Stimulated activated CD8-positive, alpha-beta memory T cell treated with anti-CD3 and anti-CD28 coated beads, Interleukin-2, amount 100 ng/mL, for 1 hour (primary cell): ENCODE measurements around the gene CCDC90B.
"Not testable (repeated sequence)": the region's sequence is repeated elsewhere in the genome, so short reads cannot be mapped to it uniquely, and the experiment has no call there.

Experiments used
- DNase-seq, 2 donors: peaks; one replicate each; pipeline ENCODE4 v3.0.0-alpha.2; 2020; ENCODE audit warnings: low read depth in 2 of 2

Gene CCDC90B, protein sequence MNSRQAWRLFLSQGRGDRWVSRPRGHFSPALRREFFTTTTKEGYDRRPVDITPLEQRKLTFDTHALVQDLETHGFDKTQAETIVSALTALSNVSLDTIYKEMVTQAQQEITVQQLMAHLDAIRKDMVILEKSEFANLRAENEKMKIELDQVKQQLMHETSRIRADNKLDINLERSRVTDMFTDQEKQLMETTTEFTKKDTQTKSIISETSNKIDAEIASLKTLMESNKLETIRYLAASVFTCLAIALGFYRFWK

DNA sequence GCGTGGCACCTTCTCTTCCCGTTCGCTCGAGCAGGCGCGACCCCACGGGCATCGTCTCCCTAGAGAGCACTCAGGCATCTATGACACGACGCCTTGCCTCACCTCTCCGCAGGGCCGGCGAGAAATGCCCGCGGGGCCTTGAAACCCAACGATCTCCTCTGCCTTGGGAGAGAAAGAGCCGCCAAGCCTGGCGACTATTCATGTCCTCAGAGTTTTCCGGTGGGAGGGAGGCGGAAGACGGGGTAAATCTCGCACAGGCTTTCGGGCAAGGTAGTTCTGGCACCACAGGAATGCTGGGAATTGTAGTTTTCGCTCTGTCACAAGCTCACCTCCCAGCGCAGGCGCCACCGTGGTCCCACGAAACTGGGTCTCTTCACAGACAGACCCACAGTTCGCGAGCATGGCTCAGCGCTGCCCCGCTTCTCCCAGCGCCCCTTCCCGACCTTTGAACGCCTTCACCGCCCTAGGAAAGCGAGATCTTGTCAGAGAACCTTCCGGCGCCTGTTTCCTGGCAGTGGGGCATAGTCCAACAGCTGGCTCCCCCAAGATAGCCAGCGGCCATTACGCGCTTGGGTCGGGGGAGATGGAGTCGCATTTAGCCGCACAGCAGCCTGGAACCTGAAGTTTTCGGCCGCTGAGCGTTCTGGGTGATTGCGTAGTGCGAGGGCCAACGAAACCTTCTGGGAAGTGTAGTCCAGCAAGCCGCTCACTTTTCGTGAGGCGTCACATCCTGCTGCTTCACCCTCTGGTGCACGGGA lies at the start of gene CCDC90B:
Gene CCDC90B (minus strand): TSS at position 597 of the 758 bp plus-strand sequence. CDS start 395 bp downstream, at position 202.
- peak; percentile 75 to 82 for DNase-seq

DNA sequence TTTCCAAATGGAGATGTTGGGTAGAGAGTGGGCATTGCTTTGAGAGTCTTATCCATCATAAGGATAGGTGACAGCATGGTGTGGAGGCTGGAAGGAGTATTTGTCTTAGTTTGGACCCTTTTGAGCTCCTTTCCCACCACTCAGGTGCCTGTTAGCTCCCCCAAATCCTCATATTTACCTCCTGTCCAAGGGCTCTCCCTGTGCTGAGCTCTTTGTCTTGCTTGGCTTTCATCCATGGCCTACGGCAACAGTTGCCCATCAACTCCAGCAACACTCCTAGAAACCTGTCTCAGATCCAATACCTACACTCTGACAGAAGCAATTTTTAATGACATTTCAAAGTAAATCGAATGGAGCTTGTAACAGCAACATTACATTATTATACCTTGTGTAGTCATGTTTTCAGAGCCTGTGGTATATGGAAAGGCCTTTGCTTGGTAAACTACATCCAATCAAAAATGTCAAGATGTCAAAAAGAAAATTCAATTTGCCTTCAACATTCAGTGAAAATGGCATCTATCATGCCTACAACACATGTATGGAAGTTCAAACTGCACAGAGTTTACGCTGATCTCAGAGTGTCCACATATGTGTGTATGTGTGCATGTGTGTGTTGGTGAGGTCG lies 49.4 kb upstream of the CCDC90B start:
- no peak for DNase-seq

DNA sequence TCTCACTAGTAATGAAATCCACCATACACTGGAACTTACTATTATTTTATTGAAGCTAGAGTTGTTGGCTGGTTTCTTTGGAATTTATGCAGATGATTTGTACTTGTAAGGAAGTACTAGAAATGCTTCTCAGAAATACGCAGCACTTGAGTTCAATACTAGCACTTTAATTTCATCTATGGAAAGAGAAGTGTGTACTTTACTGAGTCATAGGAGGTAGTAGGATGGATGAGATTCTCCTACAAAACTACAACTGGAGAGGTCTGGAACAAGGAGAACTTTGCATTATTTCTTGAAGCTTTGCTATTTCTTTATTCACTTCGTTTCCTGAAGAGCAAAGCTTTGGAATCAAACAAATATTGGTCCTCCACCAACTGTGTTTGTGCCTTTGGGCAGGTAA lies 44.1 kb upstream of the CCDC90B start:
- no peak for DNase-seq

DNA sequence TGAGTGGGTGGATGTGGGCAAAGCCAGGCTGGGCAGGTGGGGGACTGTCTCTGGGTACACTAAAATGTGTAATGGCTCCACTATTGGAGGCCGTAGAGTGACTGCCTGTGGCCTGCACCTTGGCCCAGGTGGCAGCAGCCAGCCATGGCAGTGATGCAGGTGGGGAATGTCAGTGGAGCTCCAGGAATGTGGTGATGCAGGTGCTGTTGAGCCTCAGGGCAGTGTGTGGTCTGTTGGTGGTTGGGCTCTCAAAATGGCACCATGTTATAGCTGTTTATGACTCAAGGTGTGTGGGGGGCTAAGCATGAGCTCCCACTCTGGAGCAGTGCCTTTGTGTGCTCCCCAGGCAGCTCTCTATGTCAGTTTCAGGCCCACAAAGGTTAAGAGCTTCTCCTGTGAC lies 40.2 kb upstream of the CCDC90B start:
- DNase-seq = no peak

DNA sequence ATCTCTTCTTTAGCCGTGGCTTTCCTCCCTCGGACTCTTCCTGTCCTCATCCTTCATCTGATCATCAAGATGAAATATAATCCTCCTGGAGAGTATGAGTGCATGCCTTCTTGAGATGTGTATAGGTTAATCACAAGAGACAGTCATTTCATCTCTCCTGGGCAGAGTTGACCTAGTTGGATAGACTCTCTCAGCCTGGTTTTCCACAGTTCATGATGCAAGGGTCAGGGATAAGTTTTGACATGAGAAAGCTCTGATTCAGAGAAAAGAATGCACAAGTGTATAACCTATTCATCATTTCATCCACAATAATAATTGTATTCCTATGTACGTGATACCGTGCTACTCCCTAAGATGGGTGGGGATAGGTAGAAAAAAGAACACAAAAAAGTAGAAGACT lies 33.2 kb upstream of the CCDC90B start:
- DNase-seq = no peak

DNA sequence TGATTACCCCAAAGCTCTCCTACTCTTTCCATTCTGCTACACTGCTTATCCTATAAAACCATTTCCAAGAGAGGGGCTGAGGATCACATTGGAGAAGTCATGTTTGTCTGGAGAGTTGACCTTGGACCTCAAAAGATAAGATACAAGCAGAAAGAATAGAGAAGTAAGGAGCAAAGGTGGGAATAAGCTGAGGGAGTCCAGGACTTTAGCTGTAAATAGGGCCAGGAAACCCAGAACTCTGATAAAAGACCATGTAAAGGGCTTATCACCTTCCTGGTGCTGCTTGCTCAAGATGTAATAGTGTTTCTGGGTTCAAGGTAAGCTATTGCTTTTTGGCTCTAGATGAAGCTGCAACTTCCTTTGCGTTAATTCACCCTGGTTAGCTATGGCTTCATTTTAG lies 32.8 kb upstream of the CCDC90B start:
- DNase-seq = no peak

DNA sequence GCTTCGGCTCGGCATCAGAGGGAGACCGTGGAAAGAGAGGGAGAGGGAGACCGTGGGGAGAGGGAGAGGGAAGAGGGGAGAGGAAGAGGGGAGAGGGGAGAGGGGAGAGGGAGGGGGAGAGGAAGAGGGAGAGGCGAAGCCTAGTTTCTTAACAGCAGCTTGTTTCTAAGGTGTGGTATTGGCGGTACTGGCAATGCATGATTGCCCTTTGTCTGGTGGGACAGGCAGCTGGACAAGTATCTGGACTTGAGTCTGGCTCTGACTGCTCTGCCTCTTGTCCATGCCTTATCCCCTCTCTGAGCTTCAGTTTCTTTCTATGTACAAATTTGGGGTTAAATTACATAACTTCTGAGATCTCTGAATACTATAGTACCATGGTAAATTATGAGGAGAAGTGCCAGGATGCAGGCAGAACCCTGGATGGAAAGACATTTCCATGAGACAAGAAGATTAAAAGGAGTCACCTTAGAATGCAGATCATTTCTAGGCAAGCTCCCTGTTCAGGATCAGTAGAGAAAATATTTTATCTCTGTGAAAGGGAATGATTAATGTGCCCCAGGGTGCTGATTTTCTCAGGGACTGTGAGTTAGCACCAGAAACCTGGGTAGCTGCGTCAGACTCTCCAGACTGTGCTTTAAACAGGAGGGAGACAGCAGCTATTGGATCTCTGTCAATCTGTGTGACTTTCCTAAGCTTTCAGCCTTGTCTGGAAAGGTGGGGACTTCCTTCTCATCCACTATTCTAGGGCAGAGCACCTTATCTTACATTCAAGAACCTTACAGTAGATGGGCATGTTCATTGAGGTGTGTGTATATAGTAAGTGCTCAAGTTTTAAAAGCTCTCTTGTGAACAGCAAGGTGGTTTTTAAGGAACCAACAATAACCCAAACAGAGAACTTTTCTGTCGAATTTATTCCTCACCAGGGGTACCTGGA lies 31.9 kb upstream of the CCDC90B start:
- DNase-seq = no peak

DNA sequence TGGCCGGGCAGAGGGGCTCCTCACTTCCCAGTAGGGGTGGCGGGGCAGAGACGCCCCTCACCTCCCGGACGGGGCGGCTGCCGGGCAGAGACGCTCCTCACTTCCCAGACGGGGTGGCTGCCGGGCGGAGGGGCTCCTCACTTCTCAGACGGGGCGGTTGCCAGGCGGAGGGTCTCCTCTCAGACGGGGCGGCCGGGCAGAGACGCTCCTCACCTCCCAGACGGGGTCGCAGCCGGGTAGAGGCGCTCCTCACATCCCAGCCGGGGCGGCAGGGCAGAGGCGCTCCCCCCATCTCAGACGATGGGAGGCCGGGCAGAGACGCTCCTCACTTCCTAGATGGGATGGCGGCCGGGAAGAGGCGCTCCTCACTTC lies 30.7 kb upstream of the CCDC90B start:
- not testable (repeated sequence) for DNase-seq

DNA sequence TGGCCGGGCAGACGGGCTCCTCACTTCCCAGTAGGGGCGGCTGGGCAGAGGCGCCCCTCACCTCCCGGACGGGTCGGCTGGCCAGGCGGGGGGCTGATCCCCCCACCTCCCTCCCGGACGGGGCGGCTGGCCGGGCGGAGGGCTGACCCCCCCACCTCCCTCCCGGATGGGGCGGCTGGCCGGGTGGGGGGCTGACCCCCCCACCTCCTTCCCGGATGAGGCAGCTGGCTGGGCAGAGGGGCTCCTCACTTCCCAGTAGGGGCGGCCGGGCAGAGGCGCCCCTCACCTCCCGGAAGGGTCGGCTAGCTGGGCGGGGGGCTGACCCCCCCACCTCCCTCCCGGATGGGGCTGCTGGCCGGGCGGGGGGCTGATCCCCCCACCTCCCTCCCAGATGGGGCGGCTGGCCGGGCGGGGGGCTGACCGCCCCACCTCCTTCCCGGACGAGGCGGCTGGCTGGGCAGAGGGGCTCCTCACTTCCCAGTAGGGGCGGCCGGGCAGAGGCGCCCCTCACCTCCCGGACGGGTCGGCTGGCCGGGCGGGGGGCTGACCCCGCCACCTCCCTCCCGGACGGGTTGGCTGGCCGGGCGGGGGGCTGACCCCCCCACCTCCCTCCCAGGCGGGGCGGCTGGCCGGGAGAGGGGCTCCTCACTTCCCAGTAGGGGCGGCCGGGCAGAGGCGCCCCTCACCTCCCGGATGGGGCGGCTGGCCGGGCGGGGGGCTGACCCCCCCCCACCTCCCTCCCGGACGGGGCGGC lies 30.2 kb upstream of the CCDC90B start:
- not testable (repeated sequence) for DNase-seq

DNA sequence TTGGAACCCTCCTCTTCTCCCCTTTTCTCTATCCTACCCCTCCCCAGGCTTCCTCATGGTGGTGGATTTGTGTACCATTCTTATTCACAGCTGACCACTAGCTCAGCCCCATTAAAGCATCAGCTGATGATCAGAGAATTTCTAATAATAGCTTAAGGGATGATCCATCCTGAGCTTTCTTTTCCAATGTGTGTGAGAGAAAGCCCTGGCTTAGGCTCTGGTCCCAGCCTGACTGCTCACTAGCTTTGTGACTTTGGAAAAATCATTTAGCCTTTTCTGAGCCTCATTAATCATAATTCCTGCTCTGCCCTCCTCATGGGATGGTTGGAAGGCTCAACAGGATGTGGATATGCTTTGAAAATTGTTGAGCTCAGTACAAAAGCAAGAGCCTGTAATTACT lies 26.3 kb upstream of the CCDC90B start:
- no peak for DNase-seq

DNA sequence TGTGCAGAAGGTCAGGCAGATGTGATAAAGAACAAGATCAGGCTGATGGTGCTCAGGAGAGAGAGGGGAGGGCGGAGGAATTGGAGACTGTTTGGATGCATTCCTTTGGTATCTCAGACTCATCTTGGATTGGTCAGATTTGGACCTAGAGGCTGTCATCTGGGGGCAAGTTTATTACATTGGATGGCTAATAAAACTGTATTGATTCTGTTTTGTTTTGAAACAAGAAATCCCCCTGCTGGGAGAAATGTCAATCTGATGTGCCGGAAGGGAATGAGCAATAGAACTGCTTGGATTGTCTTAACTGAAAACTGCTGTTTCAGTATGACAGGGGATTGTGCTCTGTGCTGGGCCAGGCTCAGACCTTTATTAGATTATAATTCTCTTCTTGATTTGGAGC lies 25.5 kb upstream of the CCDC90B start:
- DNase-seq = no peak

DNA sequence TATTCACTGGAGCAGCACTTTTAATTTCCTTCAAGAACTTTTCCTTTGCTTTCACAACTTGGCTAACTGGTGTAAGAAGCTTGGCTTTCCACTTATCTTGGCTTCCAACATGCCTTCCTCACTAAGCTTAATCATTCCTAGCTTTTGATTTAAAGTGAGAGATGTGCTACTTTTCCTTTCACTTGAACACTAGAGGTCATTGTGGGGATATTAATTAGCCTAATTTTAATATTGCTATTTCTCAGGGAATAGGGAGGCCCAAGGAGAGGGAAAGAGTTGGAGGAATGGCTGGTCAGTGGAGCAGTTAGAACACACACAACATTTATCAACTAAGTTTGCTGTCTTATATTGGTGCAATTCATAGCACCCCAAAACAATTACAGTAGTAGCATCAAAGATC lies 24.6 kb upstream of the CCDC90B start:
- no peak for DNase-seq

DNA sequence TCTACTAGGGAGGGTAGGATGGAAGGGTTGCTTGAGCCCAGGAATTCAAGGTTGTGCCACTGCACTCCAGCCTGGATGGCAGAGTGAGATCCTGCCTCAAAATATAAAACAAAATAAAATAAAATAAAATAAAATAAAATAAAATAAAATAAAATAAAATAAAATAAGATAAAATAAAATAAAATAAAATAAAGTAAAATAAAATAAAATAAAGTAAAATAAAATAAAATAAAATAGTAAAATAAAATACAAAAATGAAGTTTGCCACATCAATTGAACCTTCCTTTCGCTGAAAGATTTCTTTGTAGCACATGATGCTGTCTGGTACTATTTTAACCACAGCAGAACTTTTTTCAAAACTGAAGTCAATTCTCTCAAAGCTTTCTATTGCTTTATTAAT lies 22.4 kb upstream of the CCDC90B start:
- not testable (repeated sequence) for DNase-seq

DNA sequence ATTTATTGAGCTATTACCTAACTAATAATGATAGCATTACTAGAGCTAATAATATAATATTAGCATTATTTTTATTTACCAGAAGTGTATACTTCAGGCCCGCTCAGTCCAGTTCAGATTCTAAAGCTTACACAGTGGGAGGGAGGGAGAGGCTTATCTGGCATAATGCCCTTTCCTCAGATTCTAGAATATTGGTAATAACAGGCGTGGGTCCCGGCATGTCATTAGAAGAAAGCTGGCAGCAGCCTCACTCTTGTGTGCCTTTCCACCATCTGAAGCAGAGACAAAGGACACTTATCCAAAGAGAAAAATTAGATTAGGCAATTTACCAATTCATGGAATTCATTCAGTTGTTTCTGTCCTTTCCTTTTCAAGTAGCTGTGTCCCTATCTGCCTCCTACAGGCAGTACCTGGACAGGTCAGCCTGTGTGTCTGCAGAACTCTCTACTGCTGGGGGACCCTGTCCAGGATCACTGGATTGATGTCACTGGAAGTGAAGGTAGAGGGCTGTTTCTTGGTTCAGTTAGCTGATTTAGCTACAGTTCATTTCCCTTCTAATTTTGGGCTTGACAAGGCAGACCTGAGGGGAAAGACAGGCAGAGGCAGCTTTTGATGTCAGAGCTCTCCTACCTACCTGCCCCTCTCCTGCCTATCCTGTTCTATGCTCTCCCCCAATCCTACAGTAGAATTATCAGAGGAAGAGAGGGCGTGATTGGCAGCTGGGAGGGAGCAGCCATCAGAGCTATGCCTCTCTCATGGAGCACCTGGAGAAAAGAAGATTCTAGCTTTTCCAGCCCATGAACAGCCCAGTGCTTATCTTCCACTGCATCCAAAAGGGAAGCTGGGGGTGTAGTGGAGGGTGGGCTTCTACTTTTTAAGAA lies 20.3 kb upstream of the CCDC90B start:
- no peak for DNase-seq

DNA sequence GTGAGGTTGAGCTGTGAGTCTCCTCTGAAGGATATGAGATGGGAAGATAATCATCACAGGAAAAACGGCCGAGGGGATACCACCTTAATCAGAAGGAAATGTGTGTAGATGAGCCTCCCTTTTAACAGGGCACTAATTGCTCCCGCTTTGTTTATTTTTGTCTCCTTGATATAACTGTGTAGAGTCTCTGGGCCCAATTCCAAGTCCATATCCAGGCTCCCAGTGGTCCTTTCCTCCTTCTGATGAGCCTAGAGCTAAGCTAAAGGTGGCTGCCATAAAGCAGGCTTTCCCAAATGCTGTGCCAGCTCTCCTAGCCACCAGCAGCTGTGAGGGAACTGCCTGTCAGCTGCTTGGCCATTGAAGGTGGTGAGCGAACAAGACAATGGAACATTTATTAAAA lies 17.1 kb upstream of the CCDC90B start:
- no peak for DNase-seq

DNA sequence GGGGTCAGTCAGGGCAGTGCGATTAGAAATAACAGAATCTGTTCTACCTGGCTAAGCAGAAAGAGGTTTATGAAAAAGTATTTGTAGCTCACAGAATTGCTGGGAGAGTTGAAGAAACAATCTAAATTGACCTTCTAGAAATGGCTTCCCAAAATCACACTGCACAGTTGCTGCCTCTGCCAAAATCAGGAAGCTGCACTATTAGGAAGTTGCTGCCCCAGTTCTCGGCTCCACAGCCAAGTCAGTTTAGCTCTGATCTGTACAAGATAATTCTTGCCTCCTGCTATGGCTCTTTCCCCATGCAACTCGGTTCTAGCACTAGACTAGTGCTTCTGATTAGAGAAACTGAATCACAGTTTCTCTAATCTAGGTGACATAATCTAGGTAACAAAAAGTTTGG lies 16.0 kb upstream of the CCDC90B start:
- no peak for DNase-seq

DNA sequence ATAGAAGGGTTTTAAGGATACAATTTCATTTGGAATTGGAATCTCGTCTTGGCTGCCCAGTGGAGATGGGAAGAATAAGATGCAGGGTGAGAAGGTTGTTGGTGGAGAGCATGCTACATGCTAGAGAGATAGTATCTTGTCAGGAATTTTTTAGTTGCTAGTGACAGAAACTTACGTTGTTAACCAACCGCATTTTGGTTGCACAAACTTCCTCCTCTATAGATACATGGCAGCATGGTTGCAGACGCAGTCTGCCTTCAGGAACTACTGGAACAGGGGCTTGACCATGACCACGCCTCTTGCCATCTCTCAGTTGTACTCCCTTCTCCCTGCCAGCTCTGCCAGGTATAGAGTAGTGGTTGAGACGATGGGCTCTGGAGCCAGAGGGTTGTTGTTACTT lies 13.5 kb upstream of the CCDC90B start:
- no peak for DNase-seq

DNA sequence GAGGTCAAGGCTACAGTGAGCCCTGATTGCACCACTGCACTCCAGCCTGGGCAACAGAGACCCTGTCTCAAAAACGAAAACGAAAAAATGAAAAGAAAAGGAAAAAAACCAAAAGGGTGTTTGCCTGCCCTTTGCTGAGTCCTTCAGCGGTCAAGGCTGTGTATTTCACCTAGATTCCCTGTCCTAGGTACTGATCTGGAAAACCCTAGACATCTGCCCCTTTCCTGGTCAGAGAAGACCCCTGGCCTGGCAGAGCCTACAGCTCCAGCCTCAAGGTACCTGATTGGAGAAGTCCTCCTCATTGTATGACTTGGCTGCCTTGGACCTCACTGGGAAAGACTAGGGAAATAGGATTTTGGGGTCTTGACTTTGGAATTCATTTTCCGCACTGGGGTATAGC lies 8.0 kb upstream of the CCDC90B start:
- DNase-seq = no peak

DNA sequence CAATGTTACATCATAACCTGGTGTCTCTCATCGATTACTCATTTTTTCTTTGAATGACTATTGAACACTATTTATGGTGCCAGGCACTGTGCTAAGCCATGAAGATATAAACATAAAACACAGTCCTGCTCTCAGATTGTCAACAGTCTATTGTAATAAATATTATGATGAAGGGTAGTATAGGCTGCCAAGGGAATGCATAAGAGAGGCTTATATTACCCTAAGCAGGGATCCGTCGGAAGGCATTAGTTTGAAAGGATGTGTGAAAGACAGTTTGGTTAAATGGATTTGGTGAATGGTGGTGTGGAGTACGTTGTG lies 7.2 kb upstream of the CCDC90B start:
- no peak for DNase-seq

DNA sequence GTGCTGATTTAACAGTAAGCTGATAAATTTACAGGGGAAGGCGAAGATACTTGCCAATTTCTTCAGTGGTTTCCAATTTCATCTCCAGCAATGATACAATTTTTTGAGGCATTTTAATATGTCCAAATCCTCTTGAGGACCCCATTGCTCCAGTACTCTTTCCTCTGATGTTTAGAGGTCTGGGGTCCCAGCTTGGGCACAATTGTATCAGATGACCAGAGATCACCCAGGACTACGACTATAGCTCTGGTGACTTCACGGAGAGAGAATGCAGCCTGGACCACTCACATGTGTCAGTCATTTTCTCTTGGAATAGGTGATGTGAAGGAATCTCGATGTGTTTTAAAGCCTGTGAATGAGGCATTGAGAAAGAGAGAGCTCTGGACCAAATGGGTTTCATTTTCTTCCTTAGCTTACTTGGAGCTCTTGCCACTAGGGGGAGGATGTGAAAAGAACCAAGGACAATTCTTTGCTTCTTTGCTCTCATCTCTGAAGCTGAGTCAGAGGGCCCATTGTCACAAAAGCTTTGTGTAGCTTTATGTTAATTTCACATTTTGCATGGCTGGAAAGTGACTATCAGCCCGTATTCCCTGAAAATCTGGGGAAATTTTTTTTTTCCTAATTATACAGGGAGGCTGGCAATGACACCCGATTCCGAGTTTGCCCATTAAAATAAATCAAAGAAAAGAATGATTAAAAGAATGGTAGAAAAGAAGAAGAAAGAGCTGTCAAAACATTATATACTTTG lies 6.7 kb upstream of the CCDC90B start:
- no peak for DNase-seq
